IMR-90 (cell line): ENCODE data around the gene PSMC4.

ENCODE experiments used
- BHLHE40 ChIP-seq: fragments of 150-350 bp; IDR thresholded peaks from 2 replicates; pipeline ENCODE4 v1.6.1; 2016; ENCODE audit warnings: mild to moderate bottlenecking, low read depth, low read length
- CHD1 ChIP-seq: IDR thresholded peaks from 2 replicates; pipeline ENCODE4 v1.6.1; 2012; ENCODE audit warnings: low read depth, low read length, improper control_type of control experiment
- MAFK ChIP-seq: IDR thresholded peaks from 2 replicates; pipeline ENCODE4 v1.6.1; 2012; ENCODE audit warnings: low read depth, low read length, improper control_type of control experiment
- POLR2A ChIP-seq: IDR thresholded peaks from 2 replicates; pipeline ENCODE4 v1.6.1; 2012; ENCODE audit warnings: mild to moderate bottlenecking, low read depth, low read length
- RAD21 ChIP-seq: IDR thresholded peaks from 2 replicates; pipeline ENCODE4 v1.6.1; 2012; ENCODE audit warnings: low read length, improper control_type of control experiment
- RFX5 ChIP-seq: IDR thresholded peaks from 2 replicates; pipeline ENCODE4 v1.8.0; 2012; ENCODE audit warnings: low read depth, mild to moderate bottlenecking, low read length, moderate library complexity
- TF ChIP-seq, protein P1 (sequence below): conservative IDR thresholded peaks from 2 replicates; pipeline ENCODE4 v1.5.1; 2012; ENCODE audit warnings: mild to moderate bottlenecking, low read depth, low read length, improper control_type of control experiment
- TF ChIP-seq, protein P2 (sequence below): fragments of 150-350 bp; IDR thresholded peaks from 2 replicates; pipeline ENCODE4 v1.6.1; 2017; ENCODE audit warnings: mild to moderate bottlenecking, antibody characterized with exemption, low read length, low read depth

DNA sequence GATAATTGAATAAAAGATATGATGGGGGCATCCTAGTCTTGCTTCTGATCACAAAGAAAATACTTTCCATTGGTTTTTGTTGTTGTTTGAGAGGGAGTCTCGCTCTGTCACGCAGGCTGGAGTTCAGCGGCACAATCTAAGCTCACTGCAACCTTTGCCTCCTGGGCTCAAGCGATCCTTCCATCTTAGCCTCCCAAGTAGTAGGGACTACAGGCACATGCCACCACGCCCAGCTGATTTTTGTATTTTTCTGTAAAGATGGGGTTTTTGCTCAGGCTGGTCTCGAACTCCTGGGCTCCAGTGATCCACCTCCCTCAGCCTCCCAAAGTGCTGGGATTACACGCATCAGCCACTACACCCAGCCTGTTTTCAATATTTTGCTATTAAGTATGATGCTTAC lies 17.1 kb upstream of the PSMC4 start:
- TF ChIP-seq, protein P1, sequence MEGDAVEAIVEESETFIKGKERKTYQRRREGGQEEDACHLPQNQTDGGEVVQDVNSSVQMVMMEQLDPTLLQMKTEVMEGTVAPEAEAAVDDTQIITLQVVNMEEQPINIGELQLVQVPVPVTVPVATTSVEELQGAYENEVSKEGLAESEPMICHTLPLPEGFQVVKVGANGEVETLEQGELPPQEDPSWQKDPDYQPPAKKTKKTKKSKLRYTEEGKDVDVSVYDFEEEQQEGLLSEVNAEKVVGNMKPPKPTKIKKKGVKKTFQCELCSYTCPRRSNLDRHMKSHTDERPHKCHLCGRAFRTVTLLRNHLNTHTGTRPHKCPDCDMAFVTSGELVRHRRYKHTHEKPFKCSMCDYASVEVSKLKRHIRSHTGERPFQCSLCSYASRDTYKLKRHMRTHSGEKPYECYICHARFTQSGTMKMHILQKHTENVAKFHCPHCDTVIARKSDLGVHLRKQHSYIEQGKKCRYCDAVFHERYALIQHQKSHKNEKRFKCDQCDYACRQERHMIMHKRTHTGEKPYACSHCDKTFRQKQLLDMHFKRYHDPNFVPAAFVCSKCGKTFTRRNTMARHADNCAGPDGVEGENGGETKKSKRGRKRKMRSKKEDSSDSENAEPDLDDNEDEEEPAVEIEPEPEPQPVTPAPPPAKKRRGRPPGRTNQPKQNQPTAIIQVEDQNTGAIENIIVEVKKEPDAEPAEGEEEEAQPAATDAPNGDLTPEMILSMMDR, result no peak
- TF ChIP-seq POLR2A (no peak), CHD1 (no peak), RFX5 (no peak), RAD21 (no peak), MAFK (no peak), BHLHE40 (no peak)
- TF ChIP-seq, protein P2, sequence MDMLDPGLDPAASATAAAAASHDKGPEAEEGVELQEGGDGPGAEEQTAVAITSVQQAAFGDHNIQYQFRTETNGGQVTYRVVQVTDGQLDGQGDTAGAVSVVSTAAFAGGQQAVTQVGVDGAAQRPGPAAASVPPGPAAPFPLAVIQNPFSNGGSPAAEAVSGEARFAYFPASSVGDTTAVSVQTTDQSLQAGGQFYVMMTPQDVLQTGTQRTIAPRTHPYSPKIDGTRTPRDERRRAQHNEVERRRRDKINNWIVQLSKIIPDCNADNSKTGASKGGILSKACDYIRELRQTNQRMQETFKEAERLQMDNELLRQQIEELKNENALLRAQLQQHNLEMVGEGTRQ, result no peak
